ENCODE results near the gene ZNF107. TPM values are rescaled to one million over a fixed set of nuclear protein-coding genes. Genes with fewer than 3 reads are reported as not detected.

ZNF107 gene
- total and polyA plus RNA-seq, 2 of the 8 experiments (the other 6 are each of a cell fraction or from before 2014, with no cell fraction given): 3.4 to 31.0 TPM

DNA sequence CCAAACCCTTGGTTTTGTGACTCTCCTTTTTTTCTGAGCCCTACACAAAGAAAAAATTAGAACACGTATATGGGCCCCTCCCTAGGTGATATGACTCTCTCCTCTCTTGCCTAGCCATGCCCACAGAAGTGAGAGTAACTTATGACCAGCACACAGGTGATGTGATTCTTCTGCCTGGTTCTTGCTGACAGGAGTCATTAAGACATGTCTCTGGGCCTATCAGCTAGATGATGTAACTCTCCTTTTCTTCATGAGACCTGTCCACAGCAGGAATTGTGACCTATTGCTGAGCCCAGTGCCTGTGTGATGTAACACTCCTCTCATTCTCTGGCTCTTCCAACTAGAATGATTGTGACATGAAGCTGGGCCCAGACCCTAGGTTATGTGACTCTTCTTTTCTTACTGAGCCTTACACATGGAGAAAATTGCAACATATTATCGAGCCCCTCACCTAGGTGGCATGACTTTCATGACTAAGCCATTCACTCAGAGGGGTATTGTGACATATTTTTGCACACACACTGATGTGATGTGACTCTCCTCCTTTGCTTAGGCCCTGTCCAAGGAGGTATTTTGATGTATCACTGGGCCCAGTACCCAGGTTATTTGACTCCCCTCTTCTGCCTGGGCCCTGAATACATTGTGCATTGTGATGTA, 31.4 kb upstream of the ZNF107 start:
- no peaks in the 10 kb centered on the region for H4K20me1 ChIP-seq (replicated peaks in 1 of 2; ENCODE audit: control insufficient read depth in 1 of 2, insufficient read depth in 2 of 2, low read length in 2 of 2)
- H3K4ac ChIP-seq (replicated peaks; ENCODE audit: insufficient read length, low read depth, low read length): no peak overlapping the region
- no peak overlapping the region for H4K91ac ChIP-seq (replicated peaks; ENCODE audit: insufficient read length, low read length)
- no peak overlapping the region for H2AK5ac ChIP-seq (ENCODE audit: low read depth, low read length)
- H4K5ac ChIP-seq (ENCODE audit: insufficient read length, low read depth, low read length): no peak overlapping the region
- H2BK120ac ChIP-seq (replicated peaks; ENCODE audit: low read depth, low read length): no peak overlapping the region
- H2BK12ac ChIP-seq (ENCODE audit: low read depth, low read length): no peak overlapping the region
- no peak overlapping the region for H3K18ac ChIP-seq (ENCODE audit: extremely low read depth, low read length)
- no peak overlapping the region for H2BK15ac ChIP-seq (ENCODE audit: low read length)
- H3K4me2 ChIP-seq (ENCODE audit: insufficient read depth in 1 of 2, low read depth in 2 of 2, low read length in 2 of 2): no peak overlapping the region
- no peak overlapping the region for H3K23ac ChIP-seq (ENCODE audit: insufficient read length)
- no peaks in the 10 kb centered on the region; a peak in 2 of 8 replicates for H3K36me3 ChIP-seq (ENCODE audit: control insufficient read depth in 2 of 4, insufficient read depth in 4 of 4, low read length in 3 of 4)
- no peak overlapping the region for H3K4me3 ChIP-seq (ENCODE audit: extremely low read depth in 1 of 4, insufficient read depth in 2 of 4, low read depth in 3 of 4, low read length in 4 of 4)
- H2BK20ac ChIP-seq (ENCODE audit: low read length): no peak overlapping the region
- H3K9me3 ChIP-seq (ENCODE audit: insufficient read depth in 2 of 2, low read depth in 1 of 2, low read length in 1 of 2): peaks cover 85 to 94% of the 10 kb centered on the region in 2 experiments
- DNase-seq (ENCODE audit: low read depth in 1 of 2, low spot score in 2 of 2) (no peak), FAIRE-seq (no peak)
- H4K8ac ChIP-seq (ENCODE audit: extremely low read depth, insufficient read depth, low read length): no peak overlapping the region
- CTCF ChIA-PET (ENCODE audit: partially characterized antibody): no interaction called here
- H3K27me3 ChIP-seq (replicated peaks in 1 of 4; ENCODE audit: control insufficient read depth in 3 of 4, extremely low read depth in 1 of 4, insufficient read depth in 3 of 4, low read length in 3 of 4): no peaks in the 10 kb centered on the region
- no peak overlapping the region for H3K14ac ChIP-seq (ENCODE audit: insufficient read length)
- no peaks in the 10 kb centered on the region for H3K23me2 ChIP-seq (ENCODE audit: low read depth, low read length)
- no peaks in the 10 kb centered on the region for H3K79me2 ChIP-seq (ENCODE audit: control insufficient read depth in 1 of 2, insufficient read depth in 2 of 2, low read length in 2 of 2)
- no peak overlapping the region for H2BK5ac ChIP-seq (ENCODE audit: low read depth, low read length)
- no peak overlapping the region for H3K27ac ChIP-seq (ENCODE audit: low read depth, low read length)
- H3K9ac ChIP-seq (replicated peaks in 1 of 4; ENCODE audit: extremely low read depth in 1 of 4, low read depth in 3 of 4, low read length in 3 of 4): no peak overlapping the region
- POLR2A ChIA-PET (ENCODE audit: partially characterized antibody): no interaction called here
- H3K79me1 ChIP-seq (ENCODE audit: low read depth, low read length): no peaks in the 10 kb centered on the region
- H3K56ac ChIP-seq (replicated peaks; ENCODE audit: insufficient read length, low read depth, low read length): no peak overlapping the region
- 81% methylated on average over 2 of the region's 2 CpGs; no CpG with 5 or more reads in 1 of the 2 experiments for WGBS, 2 experiments (ENCODE audit: extremely low coverage in 1 of 2, insufficient coverage in 1 of 2, insufficient read length in 1 of 2, insufficient replicate concordance in 2 of 2, low coverage in 1 of 2, low lambda C conversion rate in 2 of 2, missing lambda C conversion rate in 1 of 2)
- no peak overlapping the region for H2AFZ ChIP-seq (ENCODE audit: low read length)
- no peak for TF ChIP-seq TAF1 (IDR thresholded peaks at IDR 0.05; ENCODE audit: low read depth, low read length)
- no peaks in the 10 kb centered on the region for H3K4me1 ChIP-seq (replicated peaks in 1 of 4; ENCODE audit: control insufficient read depth in 3 of 4, insufficient read depth in 4 of 4, low read length in 3 of 4)
